GM13976 (cell line): Measurements from ENCODE around the gene KY.

Experiments used
- DNase-seq: peaks from one replicate; pipeline ENCODE4 v3.0.0; 2012; ENCODE audit warnings: low spot score
- in situ Hi-C: fragments of 300-500 bp; cut with MboI; formaldehyde crosslinking; loops from one replicate; pipeline ENCODE4 v1.12.0; 2022; ENCODE audit warnings: low sequenced_read_pairs, mixed read lengths, inconsistent platforms; ENCODE audit not compliant: unreplicated experiment
- TF ChIP-seq, protein P1 (sequence below): IDR thresholded peaks from 2 replicates; pipeline ENCODE4 v1.5.1; 2012; ENCODE audit warnings: borderline replicate concordance, mild to moderate bottlenecking; ENCODE audit not compliant: insufficient read depth; ENCODE audit errors: extremely low read depth, missing control alignments, control extremely low read depth

KY gene

DNA sequence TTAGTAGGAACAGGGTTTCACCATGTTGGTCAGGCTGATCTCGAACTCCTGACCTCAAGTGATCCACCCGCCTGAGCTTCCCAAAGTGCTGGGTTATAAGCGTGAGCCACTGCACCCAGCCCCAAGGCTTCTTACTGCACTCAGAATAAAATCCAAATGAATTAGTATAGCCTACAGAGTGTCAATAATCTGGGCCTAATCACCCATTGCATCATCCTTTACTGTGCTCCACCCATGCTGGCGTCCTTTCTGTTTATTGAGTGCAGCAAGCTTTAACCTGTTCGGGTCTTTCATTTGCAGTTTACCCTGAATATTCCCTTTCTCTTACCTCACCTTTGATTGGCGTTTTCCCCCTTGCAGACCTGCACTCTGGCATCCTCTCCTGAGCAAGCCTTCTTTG is 87.2 kb downstream of the KY start:
- no peak for DNase-seq
- in situ Hi-C loops, result no loop called here
- TF ChIP-seq, protein P1, sequence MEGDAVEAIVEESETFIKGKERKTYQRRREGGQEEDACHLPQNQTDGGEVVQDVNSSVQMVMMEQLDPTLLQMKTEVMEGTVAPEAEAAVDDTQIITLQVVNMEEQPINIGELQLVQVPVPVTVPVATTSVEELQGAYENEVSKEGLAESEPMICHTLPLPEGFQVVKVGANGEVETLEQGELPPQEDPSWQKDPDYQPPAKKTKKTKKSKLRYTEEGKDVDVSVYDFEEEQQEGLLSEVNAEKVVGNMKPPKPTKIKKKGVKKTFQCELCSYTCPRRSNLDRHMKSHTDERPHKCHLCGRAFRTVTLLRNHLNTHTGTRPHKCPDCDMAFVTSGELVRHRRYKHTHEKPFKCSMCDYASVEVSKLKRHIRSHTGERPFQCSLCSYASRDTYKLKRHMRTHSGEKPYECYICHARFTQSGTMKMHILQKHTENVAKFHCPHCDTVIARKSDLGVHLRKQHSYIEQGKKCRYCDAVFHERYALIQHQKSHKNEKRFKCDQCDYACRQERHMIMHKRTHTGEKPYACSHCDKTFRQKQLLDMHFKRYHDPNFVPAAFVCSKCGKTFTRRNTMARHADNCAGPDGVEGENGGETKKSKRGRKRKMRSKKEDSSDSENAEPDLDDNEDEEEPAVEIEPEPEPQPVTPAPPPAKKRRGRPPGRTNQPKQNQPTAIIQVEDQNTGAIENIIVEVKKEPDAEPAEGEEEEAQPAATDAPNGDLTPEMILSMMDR, result no peak

DNA sequence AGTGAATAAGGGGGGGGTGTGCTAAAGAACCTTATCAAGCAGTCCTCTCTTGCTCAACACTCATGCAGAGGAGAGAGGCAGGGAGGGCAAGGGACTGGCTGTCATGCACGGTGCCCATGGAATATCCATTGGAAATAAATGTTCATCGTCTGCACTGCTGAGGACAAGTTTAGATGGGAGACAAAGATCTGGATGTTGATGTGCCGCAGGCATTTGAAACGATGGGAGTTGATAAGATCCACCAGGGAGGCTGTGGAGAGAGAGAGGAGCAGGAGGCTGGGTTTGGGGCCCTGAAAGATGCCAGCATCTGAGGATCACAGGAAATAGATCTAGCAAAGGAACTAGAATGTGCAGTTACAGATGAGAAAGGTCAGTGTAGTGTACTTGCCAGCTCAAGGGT is 88.8 kb downstream of the KY start:
- TF ChIP-seq, protein P1, result no peak
- in situ Hi-C loops, result no loop called here
- DNase-seq, result no peak

DNA sequence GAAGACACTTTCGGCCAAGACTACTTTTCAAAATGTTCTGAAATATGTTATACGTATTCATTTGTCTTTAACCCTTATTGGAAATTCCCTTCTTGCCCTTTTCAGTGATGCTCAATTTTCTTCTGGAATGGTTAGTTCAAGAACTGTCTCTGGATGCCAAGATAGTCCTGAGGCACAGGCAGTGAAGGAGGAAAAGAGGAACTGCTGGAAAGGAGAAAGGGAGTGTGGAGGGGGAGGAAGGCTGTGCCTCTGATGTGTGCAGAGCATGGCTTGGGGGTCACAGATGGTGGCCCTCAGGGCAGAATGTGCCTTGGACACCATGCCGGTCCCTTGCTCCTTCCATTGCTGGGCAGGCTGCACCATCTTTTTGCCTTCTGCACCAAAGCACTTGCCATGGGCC is 91.2 kb downstream of the KY start:
- in situ Hi-C loops, result no loop called here
- TF ChIP-seq, protein P1, result no peak
- no peak for DNase-seq
